ENCODE measurements around the gene ADCY2.

ADCY2 gene

GRCh38 chr5:7741415-7742065 lies 345.6 kb downstream of the ADCY2 start:
- no peak for DNase-seq (ENCODE audit: low read depth, low spot score)
- Histone ChIP-seq H3K36me3 (ENCODE audit: insufficient read depth, insufficient read length, low read length) (no peaks in the 10 kb centered on the region), H3K9me3 (ENCODE audit: insufficient read depth, low read length) (no peaks in the 10 kb centered on the region), H3K9ac (ENCODE audit: insufficient read length, low read depth) (no peak overlapping the region), H3K4me1 (ENCODE audit: insufficient read depth, insufficient read length) (no peaks in the 10 kb centered on the region), H3K27me3 (ENCODE audit: insufficient read depth, insufficient read length) (no peaks in the 10 kb centered on the region), H3K4me3 (ENCODE audit: insufficient read length, low read depth) (no peak overlapping the region)
- TF ChIP-seq ZNF274 (IDR thresholded peaks at IDR 0.05; ENCODE audit: low read depth, low read length) (no peak), SUZ12 (IDR thresholded peaks at IDR 0.05; ENCODE audit: extremely low read depth, insufficient read depth, insufficient read length) (no peak), YY1 (IDR thresholded peaks at IDR 0.05; ENCODE audit: insufficient read depth, insufficient read length) (no peak)

- no peaks in the 10 kb centered on the region for H3K36me3 ChIP-seq (ENCODE audit: insufficient read depth, insufficient read length, low read length)
- no peaks in the 10 kb centered on the region for H3K27me3 ChIP-seq (ENCODE audit: insufficient read depth, insufficient read length)
- TF ChIP-seq YY1 (IDR thresholded peaks at IDR 0.05; ENCODE audit: insufficient read depth, insufficient read length) (no peak), ZNF274 (IDR thresholded peaks at IDR 0.05; ENCODE audit: low read depth, low read length) (no peak), SUZ12 (IDR thresholded peaks at IDR 0.05; ENCODE audit: extremely low read depth, insufficient read depth, insufficient read length) (no peak)
- H3K9me3 ChIP-seq (ENCODE audit: insufficient read depth, low read length), result no peaks in the 10 kb centered on the region
- no peak overlapping the region for H3K4me3 ChIP-seq (ENCODE audit: insufficient read length, low read depth)
- no peaks in the 10 kb centered on the region for H3K4me1 ChIP-seq (ENCODE audit: insufficient read depth, insufficient read length)
- H3K9ac ChIP-seq (ENCODE audit: insufficient read length, low read depth), result no peak overlapping the region
- DNase-seq (ENCODE audit: low read depth, low spot score), result no peak
Observed at GRCh38 chr5:7742241-7742656, 346.3 kb downstream of the ADCY2 start.

DNA sequence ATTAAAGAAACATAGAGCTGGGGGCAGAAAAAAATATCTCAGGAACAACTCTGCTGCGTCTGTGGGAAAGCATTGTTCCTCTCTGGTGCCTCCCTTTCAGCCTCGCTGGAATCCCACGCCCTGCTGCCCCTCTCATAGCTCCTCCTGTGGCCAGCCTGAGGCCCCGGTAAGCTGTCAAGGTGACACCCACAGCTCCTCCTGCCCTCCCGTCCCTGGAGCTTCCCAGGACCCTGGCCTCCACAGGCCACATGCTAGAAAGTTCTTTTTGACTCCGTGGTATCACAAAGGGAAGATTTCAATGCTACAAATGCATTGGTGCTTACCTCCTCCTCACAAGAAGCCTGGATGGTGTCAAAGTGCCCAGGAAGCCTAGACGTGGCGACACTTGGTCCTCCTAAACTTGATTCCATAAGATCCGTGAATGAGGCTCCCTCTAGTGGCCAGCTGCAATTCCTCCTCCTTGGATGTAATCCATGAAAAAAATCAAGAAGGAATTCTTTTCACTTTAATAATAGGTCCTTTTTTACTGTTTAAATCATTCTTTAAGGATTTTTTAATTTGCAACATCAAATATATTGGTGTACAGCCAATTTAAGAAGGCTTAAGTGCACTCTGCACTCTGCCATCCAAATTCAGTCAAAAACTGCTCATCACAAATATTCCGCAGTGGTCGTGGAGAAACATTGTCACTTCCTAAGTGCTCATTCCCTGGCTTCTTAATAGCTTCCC lies 350.1 kb downstream of the ADCY2 start:
- no peak for TF ChIP-seq YY1 (IDR thresholded peaks at IDR 0.05; ENCODE audit: insufficient read depth, insufficient read length)
- TF ChIP-seq ZNF274 (IDR thresholded peaks at IDR 0.05; ENCODE audit: low read depth, low read length), result no peak
- TF ChIP-seq SUZ12 (IDR thresholded peaks at IDR 0.05; ENCODE audit: extremely low read depth, insufficient read depth, insufficient read length), result no peak
- Histone ChIP-seq H3K4me3 (ENCODE audit: insufficient read length, low read depth) (no peak overlapping the region), H3K36me3 (ENCODE audit: insufficient read depth, insufficient read length, low read length) (no peaks in the 10 kb centered on the region), H3K9me3 (ENCODE audit: insufficient read depth, low read length) (no peaks in the 10 kb centered on the region), H3K4me1 (ENCODE audit: insufficient read depth, insufficient read length) (no peaks in the 10 kb centered on the region), H3K9ac (ENCODE audit: insufficient read length, low read depth) (no peak overlapping the region), H3K27me3 (ENCODE audit: insufficient read depth, insufficient read length) (no peaks in the 10 kb centered on the region)
- DNase-seq (ENCODE audit: low read depth, low spot score), result peak; percentile 61

DNA sequence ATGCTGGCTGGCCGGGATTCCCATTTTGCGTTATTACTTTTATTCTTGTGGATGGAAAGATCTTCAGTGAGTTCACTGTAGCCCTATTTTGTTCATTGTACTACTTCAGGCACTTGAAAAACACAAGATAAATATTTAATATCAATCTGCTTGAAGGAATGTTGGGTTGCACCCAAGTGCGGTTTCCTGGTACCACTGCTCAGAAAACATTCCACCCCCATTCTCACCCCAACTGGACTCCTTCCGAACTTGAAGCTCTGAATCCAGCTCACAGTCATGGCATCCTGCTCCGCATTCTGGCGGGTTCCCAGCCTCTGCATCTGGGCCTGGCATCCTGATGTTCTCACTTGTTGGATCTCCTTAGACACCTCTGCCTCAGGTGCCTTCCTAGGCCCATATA lies 351.8 kb downstream of the ADCY2 start:
- no peak for TF ChIP-seq YY1 (IDR thresholded peaks at IDR 0.05; ENCODE audit: insufficient read depth, insufficient read length)
- no peak for TF ChIP-seq ZNF274 (IDR thresholded peaks at IDR 0.05; ENCODE audit: low read depth, low read length)
- TF ChIP-seq SUZ12 (IDR thresholded peaks at IDR 0.05; ENCODE audit: extremely low read depth, insufficient read depth, insufficient read length), result no peak
- no peak for DNase-seq (ENCODE audit: low read depth, low spot score)
- no peaks in the 10 kb centered on the region for H3K4me1 ChIP-seq (ENCODE audit: insufficient read depth, insufficient read length)
- no peaks in the 10 kb centered on the region for H3K36me3 ChIP-seq (ENCODE audit: insufficient read depth, insufficient read length, low read length)
- no peaks in the 10 kb centered on the region for H3K9me3 ChIP-seq (ENCODE audit: insufficient read depth, low read length)
- H3K27me3 ChIP-seq (ENCODE audit: insufficient read depth, insufficient read length), result no peaks in the 10 kb centered on the region
- no peak overlapping the region for H3K9ac ChIP-seq (ENCODE audit: insufficient read length, low read depth)
- H3K4me3 ChIP-seq (ENCODE audit: insufficient read length, low read depth), result no peak overlapping the region

DNA sequence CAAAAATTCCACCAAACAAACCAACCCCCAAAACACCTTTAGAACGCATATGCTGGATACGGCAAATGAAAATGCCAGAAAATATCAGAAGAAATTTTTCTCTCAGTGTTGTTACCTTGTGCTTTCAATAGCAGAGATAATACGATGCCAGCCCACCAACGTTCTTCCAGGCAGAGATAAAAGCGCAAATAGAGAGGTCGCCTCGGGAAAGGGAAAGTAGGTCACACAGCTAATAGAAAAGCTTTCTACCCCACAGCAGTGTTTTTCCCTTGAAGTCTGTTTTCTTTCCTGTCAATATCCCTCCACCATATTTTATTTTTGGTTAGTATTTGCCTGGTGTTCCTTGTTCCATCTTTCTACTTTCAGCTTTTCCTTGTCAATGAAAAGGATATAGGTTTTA lies 353.7 kb downstream of the ADCY2 start:
- no peak overlapping the region for H3K4me3 ChIP-seq (ENCODE audit: insufficient read length, low read depth)
- H3K27me3 ChIP-seq (ENCODE audit: insufficient read depth, insufficient read length), result no peaks in the 10 kb centered on the region
- no peak overlapping the region for H3K9ac ChIP-seq (ENCODE audit: insufficient read length, low read depth)
- H3K9me3 ChIP-seq (ENCODE audit: insufficient read depth, low read length), result no peaks in the 10 kb centered on the region
- H3K36me3 ChIP-seq (ENCODE audit: insufficient read depth, insufficient read length, low read length), result no peaks in the 10 kb centered on the region
- TF ChIP-seq SUZ12 (IDR thresholded peaks at IDR 0.05; ENCODE audit: extremely low read depth, insufficient read depth, insufficient read length) (no peak), ZNF274 (IDR thresholded peaks at IDR 0.05; ENCODE audit: low read depth, low read length) (no peak), YY1 (IDR thresholded peaks at IDR 0.05; ENCODE audit: insufficient read depth, insufficient read length) (no peak)
- no peaks in the 10 kb centered on the region for H3K4me1 ChIP-seq (ENCODE audit: insufficient read depth, insufficient read length)
- no peak for DNase-seq (ENCODE audit: low read depth, low spot score)

- Histone ChIP-seq H3K9me3 (ENCODE audit: insufficient read depth, low read length) (no peaks in the 10 kb centered on the region), H3K4me1 (ENCODE audit: insufficient read depth, insufficient read length) (no peaks in the 10 kb centered on the region), H3K9ac (ENCODE audit: insufficient read length, low read depth) (no peak overlapping the region), H3K36me3 (ENCODE audit: insufficient read depth, insufficient read length, low read length) (no peaks in the 10 kb centered on the region), H3K4me3 (ENCODE audit: insufficient read length, low read depth) (no peak overlapping the region), H3K27me3 (ENCODE audit: insufficient read depth, insufficient read length) (no peaks in the 10 kb centered on the region)
- no peak for DNase-seq (ENCODE audit: low read depth, low spot score)
- TF ChIP-seq SUZ12 (IDR thresholded peaks at IDR 0.05; ENCODE audit: extremely low read depth, insufficient read depth, insufficient read length), result no peak
- TF ChIP-seq YY1 (IDR thresholded peaks at IDR 0.05; ENCODE audit: insufficient read depth, insufficient read length), result no peak
Observed at GRCh38 chr5:7751874-7752273, 355.9 kb downstream of the ADCY2 start.

GRCh38 chr5:7753181-7753580 lies 357.2 kb downstream of the ADCY2 start:
- Histone ChIP-seq H3K9me3 (ENCODE audit: insufficient read depth, low read length) (no peaks in the 10 kb centered on the region), H3K4me1 (ENCODE audit: insufficient read depth, insufficient read length) (no peaks in the 10 kb centered on the region), H3K36me3 (ENCODE audit: insufficient read depth, insufficient read length, low read length) (peaks cover 2% of the 10 kb centered on the region), H3K27me3 (ENCODE audit: insufficient read depth, insufficient read length) (no peaks in the 10 kb centered on the region), H3K4me3 (ENCODE audit: insufficient read length, low read depth) (no peak overlapping the region), H3K9ac (ENCODE audit: insufficient read length, low read depth) (no peak overlapping the region)
- no peak for DNase-seq (ENCODE audit: low read depth, low spot score)
- no peak for TF ChIP-seq YY1 (IDR thresholded peaks at IDR 0.05; ENCODE audit: insufficient read depth, insufficient read length)
- TF ChIP-seq SUZ12 (IDR thresholded peaks at IDR 0.05; ENCODE audit: extremely low read depth, insufficient read depth, insufficient read length), result no peak
- no peak for TF ChIP-seq ZNF274 (IDR thresholded peaks at IDR 0.05; ENCODE audit: low read depth, low read length)
